Testis (tissue), 2 donors: ENCODE results near the gene CDYL2.

Source experiments
- POLR2A ChIP-seq: fragments of 450-650 bp; IDR thresholded peaks from one replicate; pipeline ENCODE4 v1.6.1; 2017; ENCODE audit warnings: antibody characterized with exemption, mild to moderate bottlenecking, moderate library complexity
- TF ChIP-seq, protein P1 (sequence below), 3 experiments: fragments of 450-650 bp in 2 of 3; fragments of 200-600 bp in 1 of 3; sonication (generic) in 1 of 3; IDR thresholded peaks; one replicate each; pipeline ENCODE4 v1.5.1; 2016 to 2019; ENCODE audit warnings: antibody characterized with exemption in 3 of 3, mild to moderate bottlenecking in 2 of 3, moderate library complexity in 1 of 3

DNA sequence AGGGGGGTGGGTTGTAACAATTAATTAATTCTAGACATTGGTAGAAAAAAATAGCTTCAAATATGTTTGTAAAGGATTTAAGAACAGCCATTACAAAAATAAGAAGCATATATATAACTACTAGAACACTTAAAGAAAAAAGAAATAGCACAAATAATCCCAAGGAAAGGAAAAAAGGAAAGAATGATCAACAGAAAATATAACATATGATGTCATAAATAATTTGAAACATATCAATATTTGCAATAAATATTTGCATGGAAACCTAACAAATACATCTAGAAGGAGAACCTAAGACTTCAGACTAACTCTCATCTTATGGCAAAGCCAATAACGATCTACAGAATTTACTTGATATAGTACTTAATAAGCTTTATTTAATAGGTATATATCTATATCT lies 28.9 kb downstream of the CDYL2 start:
- TF ChIP-seq POLR2A, result no peak
- TF ChIP-seq, protein P1, sequence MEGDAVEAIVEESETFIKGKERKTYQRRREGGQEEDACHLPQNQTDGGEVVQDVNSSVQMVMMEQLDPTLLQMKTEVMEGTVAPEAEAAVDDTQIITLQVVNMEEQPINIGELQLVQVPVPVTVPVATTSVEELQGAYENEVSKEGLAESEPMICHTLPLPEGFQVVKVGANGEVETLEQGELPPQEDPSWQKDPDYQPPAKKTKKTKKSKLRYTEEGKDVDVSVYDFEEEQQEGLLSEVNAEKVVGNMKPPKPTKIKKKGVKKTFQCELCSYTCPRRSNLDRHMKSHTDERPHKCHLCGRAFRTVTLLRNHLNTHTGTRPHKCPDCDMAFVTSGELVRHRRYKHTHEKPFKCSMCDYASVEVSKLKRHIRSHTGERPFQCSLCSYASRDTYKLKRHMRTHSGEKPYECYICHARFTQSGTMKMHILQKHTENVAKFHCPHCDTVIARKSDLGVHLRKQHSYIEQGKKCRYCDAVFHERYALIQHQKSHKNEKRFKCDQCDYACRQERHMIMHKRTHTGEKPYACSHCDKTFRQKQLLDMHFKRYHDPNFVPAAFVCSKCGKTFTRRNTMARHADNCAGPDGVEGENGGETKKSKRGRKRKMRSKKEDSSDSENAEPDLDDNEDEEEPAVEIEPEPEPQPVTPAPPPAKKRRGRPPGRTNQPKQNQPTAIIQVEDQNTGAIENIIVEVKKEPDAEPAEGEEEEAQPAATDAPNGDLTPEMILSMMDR (IDR thresholded peaks at IDR 0.05), result no peak
